NCI-H510A (cell line): ENCODE measurements around the gene ABHD18.
A peak's percentile ranks its signal among the peaks of the same experiment; 100 is the strongest.
"Not testable (repeated sequence)": the region's sequence is repeated elsewhere in the genome, so short reads cannot be mapped to it uniquely, and the experiment has no call there.

Experiments
- DNase-seq: peaks from one replicate; lab custom pipeline; 2025; lab: John Stamatoyannopoulos, UW

The ABHD18 gene

DNA sequence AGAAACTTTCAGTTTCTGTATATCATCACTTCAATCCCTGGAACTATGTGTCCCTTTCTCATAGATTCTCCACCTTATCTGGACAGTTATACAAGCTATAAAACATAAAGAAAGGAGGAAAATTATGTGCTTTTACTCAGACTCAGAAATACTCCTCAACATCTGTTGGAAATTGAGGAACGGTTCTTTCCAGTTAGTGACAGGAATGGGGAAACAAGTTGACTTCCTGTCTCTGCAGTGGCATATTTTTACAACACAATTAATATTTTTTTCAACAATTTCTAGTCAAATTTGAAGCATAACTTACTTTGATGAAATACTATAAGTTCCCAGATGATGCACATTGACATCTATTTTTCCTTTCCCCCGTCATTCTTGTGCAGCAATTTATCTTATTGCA is 27.9 kb downstream of the ABHD18 start:
- DNase-seq: no peak

DNA sequence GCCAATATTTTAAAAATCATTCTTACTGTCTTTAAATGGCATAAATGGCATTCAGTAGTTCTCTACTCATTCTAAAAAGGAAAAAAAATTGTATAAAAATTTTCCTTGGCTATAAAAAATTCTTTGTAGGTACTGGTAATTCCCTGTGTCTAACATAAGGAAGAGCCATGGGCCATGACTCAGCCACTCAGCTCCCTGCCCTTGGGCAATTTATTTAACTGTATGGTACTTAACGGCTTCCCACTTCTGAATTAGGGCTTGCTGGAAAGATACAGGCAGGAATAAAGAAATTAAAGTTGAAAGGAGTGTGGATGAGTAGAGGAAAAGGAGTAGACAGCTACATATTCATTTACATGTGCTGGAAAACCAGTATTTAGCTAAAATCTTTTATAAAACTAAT is 30.6 kb downstream of the ABHD18 start:
- DNase-seq: no peak

DNA sequence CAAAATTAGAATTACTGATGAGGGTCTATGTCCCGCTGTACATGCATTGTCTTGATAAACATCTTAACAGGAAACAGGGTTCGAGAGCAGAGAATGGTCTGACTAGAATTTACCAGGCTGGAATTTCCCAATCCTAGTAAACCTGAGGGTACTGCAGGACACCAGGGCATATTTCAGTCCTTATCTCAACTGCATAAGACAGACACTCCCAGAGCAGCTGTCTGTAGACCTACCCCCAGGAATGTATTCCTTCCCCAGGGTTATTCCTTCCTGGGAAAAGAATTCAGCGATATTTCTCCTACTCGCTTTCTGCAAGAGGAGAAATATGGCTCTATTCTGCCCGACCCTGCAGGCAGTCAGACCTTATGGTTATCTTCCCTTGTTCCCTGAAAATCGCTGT is 31.3 kb downstream of the ABHD18 start:
- not testable (repeated sequence) for DNase-seq

DNA sequence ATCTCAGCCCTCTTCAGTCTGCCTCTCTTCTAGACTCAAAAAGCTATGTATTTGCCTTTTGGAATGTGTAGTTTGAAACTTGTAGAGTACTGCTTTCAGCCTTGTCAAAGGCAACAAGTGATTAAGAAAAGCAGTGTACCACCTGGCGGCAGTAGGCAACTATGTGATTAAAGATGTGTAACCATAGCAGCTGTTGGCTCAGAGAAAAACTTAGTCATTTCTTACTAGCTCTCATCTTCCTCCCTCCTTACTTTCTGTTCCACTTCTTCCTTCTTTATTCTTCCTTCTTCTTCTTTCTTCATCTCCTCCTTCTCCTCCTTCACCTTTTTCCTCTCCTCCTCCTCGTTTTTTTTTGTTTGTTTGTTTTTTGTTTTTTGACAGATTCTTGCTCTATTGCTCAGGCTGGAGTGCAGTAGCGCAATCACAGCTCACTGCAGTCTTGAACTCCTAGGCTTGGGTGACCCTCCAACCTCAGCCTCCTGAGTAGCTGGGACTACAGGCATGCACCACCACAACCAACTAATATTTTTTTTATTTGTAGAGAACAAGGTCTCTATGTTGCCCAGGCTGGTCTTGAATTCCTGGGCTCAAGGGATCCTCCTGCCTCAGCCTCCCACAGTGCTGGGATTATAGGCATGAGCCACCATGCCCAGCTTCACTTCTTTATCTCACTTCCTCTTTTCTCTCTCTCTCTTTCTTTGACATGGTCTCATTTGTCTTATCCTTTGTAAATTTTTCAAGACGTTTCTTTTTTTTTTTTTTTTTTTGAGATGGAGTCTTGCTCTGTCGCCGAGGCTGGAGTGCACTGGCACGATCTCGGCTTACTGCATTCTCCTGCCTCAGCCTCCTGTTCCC is 32.6 kb downstream of the ABHD18 start:
- no peak for DNase-seq

DNA sequence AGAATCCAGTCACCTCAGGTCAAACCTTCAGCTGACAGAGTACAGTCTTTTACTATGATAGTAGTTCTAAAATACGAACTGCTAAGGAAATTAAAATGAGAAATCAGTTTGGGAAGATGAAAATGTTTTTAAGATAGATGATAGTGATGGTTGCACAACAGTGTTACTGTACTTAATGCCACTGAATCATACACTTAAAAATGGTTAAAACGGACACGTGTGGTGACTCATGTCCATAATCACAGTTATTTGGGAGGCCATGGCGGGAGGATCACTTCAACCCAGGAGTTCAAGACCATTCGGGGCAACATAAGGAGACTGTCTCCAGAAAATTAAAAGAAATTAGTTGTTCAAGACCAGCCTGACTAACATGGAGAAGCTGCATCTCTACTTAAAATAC is 41.4 kb downstream of the ABHD18 start:
- DNase-seq: no peak

DNA sequence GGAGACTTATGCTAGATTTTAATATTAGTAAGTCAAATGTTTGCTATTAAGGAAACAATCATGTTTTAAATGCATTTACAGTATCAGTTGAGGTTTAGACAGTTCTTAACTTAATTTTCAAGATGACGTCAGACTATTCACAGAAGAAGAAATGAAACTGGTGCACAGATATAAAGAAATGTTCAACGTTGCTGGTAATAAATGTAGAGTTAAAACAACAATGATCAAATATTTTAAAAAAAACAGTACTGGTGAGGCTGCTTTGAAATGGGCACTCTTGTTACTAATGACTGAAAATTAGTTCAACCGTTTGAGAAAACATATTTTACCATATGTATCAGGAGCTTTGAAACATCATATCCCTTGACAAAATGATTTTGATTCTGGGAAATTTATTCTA is 44.2 kb downstream of the ABHD18 start:
- DNase-seq: no peak

DNA sequence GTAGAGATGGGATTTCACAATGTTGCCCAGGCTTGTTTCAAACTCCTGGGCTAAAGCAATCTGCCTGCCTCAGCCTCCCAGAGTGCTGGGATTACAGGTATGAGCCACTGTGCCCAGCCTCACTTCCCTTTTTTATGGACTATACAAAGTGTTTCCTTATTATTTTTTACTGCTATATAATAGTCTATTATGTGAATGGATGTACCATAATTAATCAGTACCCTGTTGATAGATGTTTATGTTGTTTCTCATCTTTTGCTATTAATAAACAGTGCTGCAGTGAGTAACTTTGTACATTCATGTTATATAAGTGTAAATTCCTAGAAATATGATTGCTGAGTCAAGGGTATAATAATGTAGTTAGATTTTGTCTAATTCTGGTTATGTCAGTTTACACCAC is 60.1 kb downstream of the ABHD18 start:
- DNase-seq: no peak

DNA sequence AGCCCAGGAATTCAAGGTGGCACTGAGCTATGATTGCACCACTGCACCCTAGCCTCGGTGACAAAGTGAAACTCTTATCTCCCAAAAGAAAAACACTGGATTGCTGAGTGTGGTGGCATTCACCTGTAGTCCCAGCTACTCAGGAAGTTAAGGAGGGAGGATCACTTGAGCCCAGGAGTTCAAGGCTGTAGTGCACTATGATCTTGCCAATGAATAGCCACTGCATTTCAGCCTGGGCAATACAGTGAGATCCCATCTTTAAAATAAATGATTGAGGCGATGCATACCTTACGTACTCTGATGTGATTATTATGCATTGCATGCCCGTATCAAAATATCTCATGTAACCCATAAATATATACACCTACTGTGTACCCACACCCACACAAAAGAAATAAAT is 64.7 kb downstream of the ABHD18 start:
- DNase-seq: no peak

DNA sequence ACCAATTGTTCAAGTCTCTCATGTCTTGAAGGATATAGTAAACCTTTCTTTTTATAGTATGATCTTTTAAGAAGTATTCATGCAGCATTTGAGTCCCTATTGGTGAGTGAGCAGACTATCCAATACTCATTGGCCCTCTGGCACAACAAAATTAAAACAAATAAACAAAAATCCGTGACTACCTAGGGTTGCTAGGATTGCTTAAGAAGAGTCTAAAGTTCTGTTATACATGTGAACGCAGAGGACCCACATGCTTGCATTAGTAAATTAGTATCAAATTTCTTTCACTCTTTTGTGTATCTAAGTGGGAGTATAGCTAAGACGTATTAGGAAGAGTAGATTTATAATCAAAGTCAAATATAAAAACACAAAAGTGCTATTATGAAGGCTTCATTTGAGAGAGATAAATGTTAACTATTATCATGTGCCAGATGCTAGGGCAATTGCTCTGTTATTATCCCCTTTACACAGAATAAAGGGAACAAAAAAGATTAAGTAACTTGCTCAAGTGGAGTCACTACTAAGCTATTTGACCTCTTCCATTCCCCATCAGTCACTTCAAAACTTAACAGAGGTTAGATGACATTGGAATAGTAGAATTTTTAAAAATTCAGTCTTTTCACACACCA is 66.7 kb downstream of the ABHD18 start:
- no peak for DNase-seq

DNA sequence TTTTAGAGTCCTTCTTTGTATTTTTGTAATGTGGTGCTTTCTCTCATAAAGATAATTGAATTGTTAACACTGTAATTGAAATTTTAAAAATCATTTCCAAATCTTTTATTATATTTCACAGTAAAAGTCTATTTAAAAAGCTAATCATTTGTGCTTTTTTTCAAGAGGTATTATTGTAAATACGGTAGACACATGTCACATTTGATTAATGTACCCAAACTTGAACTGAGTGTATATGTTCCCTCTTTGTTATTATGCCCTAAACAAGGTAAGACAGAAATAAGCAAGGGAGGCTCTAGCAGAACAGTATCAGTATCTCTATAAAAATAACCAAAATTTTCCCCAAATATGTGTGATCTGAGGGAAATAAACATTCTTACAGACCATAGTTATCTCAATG is 74.4 kb downstream of the ABHD18 start:
- no peak for DNase-seq

DNA sequence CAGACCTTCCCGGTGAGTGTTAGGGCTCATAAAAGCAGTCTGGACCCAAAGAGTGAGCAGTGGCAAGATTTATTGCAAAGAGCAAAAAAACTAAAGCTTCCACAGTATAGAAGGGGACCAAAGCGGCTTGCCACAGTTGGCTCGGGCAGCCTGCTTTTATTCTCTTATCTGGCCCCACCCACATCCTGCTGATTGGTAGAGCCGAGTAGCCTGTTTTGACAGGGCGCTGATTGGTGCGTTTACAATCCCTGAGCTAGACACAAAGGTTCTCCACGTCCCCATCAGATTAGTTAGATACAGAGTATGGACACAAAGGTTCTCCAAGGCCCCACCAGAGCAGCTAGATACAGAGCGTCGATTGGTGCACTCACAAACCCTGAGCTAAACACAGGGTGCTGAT is 81.8 kb downstream of the ABHD18 start:
- not testable (repeated sequence) for DNase-seq

DNA sequence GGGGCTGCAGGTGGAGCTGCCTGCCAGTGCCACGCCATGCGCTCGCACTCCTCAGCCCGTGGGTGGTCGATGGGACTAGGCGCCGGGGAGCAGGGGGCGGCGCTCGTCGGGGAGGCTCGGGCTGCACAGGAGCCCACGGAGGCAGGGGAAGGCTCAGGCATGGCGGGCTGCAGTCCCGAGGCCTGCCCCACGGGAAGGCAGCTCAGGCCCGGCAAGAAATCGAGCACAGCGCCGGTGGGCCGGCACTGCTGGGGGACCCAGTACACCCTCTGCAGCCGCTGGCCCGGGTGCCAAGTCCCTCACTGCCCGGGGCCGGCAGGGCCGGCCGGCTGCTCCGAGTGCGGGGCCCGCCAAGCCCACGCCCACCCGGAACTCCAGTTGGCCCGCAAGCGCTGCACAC is 82.3 kb downstream of the ABHD18 start:
- DNase-seq: not testable (repeated sequence)

DNA sequence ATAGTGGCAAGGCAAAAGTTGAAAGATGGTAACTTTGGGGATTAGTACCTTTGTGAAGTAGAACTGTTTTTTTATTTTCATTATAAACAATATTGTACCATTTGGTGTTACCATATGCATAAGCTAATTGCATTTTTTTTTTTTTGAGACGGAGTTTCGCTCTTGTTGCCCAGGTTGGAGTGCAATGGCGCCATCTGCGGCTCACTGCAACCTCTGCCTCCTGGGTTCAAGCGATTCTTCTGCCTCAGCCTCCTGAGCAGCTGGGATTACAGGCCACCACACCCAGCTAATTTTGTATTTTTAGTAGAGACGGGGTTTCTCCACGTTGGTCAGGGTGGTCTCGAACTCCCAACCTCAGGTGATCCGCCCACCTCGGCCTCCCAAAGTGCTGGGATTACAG is 86.0 kb downstream of the ABHD18 start:
- not testable (repeated sequence) for DNase-seq

DNA sequence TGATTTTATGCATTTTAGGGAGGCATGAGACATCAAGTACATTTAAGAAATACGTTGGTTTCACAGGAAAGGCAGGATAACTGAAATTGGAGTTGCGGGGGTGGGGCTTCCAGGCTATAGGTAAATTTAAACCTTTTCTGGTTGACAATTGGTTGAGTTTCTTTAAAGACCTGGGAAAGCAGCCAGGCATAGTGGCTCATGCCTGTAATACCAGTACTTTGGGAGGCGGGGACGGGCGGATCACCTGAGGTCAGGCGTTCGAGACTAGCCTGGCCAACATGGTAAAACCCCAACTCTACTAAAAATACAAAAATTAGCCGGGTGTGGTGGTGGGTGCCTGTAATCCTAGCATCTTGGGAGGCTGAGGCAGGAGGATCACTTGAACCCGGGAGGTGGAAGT is 89.7 kb downstream of the ABHD18 start:
- not testable (repeated sequence) for DNase-seq

DNA sequence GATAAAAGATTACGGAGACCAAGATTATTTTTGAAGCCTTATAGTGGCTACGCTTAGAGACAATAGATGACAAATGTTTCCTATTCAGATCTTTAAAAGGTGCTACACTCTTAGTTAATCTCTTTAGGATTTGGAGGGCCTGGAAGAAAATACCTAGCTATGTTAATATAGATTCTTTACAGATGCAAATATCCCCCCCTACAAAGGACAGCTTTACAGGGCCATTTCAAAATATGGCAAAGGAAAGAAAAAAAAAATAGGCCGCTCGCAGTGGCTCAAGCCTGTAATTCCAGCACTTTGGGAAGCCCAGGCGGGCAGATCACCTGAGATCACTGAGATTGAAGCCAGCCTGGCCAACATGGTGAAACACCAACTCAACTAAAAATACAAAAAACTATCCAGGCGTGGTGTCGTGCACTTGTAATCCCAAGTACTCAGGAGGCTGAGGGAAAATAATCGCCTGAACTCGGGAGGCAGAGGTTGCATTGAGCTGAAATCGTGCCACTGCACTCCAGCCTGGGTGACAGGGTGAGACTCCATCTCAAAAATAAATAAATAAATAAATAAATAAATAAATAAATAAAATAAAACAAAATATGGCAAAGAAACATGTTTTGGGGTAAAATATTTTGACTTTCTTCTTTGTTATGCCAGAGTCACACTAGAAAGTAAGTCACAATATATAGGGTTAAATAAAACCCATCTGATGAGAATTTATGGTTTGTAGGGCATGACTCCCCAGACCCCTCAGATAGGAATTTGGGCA is 90.4 kb downstream of the ABHD18 start:
- DNase-seq: not testable (repeated sequence)

DNA sequence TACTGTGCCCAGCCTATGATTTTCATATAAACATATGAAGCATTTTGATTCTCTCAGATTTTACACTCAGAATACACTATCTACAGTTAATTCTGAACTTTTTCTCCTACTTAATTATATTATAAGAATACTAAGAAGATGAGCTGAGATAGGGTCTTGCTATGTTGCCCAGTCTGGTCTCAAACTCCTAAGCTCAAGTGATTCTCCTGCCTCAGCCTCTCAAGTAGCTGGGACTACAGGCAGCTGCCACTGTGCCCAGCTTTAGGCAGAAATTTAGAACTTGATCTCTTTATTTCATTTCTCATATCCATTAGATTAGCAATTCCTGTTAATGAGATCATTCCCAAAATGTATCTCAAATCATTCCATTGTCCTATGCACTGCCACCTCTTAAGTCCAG is 91.2 kb downstream of the ABHD18 start:
- DNase-seq: no peak

DNA sequence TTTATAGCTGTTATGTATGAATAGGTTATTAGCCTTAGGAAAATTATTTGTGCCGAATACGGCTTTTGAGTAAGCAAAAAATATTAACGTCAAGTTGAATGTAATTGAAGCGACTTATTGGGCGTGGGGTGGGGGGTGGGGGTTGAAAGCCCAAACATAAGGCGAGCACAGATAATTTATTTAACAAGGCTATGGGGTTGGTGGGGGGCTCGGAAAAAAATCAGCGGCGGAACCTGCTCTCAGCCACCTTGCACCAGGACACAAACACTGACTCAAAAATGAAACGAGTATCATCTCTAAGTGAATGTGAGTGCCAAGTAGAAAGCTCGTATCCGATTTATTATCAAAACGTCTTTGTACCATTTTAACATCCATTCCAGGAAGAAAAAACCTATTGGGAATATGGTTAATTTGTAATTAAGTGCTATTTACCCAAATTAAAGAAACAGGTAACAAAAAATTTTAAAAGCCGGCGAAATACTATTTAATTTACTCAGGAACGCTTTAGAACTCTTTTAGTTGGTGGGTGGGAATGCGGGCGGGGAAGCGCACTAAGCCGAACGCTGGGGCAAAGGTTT is 95.0 kb downstream of the ABHD18 start:
- DNase-seq: no peak

DNA sequence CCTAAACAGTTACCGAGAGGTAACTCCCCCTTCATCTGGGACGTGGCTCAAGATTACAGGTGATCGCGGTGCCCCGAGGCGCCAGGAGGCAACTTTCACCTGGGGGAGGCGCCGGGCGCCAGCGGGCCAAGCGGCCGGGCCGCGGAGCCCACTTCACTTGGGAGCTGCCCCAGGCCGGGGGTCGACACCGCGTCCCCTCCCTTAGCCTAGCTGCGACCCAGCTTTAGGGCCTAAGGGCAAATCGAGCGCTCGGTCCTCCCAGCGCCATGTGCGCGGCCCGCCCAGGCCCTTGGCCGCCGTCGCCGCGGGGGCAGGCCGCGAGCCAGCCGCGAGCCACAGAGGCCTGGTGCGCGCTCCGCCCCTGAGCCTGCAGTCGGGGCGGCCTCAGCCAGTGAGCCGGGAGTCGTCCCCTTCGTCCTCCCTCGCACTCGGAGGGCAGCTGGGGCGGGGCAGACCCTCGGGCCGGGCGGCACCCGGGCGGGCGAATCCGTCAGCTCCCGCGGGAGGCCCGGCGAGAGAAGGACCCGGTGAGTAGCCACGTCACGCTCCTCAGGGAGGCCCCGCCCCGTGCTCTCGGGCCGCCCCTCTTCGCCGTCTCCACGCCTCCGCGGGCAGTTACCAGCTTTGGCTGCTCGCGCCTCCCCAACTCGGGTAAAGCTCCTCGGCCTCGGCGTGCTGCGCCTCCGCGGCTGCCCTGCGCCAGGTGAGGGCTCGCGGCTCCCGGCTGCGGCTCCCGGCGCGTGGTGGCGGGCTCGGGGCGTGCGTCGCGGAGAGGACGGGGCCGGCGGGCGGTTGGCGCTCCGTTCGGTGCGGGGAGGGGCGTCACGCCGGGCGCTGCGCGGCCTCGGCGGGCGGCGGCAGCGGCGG is 95.7 kb downstream of the ABHD18 start, which contains the start of gene LARP1B:
TSS of gene LARP1B (plus strand) at position 614 of the 867 bp plus-strand sequence. CDS start 13,640 bp downstream, outside the sequence.
- peak; percentile 86 for DNase-seq

DNA sequence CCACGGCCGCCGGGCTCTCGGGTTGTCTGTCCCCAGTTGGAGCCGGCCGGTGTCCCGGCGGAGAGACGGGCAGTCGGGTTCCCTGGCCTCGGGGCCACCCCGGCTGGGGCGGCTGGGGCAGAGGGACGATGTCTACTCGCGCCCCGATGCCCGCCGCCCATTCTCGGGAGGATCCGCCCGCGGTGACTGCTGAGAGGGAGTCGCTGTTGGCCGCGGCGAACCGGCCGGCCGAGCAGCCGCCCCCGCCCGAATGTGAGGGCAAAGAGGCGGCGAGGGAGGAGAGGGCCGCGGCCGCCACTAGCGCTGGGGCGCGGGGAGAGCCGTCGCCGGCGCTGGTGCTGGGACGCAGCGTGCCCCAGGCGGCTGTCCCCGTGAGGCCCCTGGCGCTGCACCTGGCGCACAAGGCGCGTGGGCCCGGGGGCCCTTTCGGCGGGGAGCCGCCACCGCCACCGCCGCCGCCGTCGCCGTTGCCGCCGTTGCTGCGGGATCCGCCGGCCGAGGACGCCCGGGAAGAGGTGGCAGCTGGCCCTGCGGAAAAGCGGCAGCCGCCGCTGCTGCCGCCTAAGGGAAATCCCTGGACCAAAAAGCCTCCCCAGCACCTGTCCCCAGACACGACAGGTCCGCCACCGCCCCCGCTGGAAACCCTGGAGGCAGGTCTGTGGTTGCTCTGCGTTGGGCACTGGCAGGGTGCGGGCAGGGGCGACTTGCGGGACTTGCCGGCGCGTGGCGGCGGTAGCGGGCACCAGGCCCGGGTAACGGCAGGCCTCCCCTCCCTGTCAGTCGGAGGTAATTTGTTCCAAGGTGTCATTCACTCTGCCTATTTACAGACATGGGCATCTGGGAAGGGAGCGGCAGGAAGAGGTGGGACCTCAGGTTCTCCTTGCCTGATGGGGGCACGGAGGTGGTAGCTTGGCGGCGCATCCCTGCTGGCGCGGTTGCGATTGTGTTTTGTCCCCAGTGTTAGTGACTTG is 96.6 kb downstream of the ABHD18 start:
- peak; percentile 41 for DNase-seq

DNA sequence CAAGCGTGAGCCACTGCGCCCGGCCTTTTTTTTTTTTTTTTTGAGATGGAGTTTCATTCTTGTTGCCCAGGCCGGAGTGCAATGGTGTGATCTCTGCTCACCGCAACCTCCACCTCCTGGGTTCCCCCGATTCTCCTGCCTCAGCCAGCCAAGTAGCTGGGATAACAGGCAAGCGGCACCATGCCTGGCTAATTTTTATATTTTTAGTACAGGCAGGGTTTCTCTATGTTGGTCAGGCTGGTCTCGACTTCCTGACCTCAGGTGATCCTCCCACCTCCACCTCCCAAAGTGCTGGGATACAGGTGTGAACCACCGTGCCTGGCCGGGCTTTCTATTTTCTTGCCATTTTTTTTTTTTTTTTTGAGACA is 101.2 kb downstream of the ABHD18 start:
- not testable (repeated sequence) for DNase-seq
